ENCODE results near the gene NAB2. TPM values are rescaled to one million over a fixed set of nuclear protein-coding genes. Genes with fewer than 3 reads are reported as not detected.

NAB2 gene
- total RNA-seq, 1 donor from 2014 or later, result 14.0 TPM

- Mint-ChIP-seq H3K4me3 (ENCODE audit: unreplicated experiment) (peak overlapping the region; percentile 42), H3K36me3 (ENCODE audit: low read depth, unreplicated experiment) (no peaks in the 10 kb centered on the region), H3K27ac (ENCODE audit: unreplicated experiment) (no peak overlapping the region), H3K27me3 (ENCODE audit: unreplicated experiment) (peaks cover 1% of the 10 kb centered on the region), H3K9me3 (ENCODE audit: unreplicated experiment) (no peaks in the 10 kb centered on the region), H3K4me1 (ENCODE audit: unreplicated experiment) (peaks cover 7% of the 10 kb centered on the region)
- DNase-seq (ENCODE audit: low spot score), result no peak
- no peak for TF ChIP-seq CTCF (IDR thresholded peaks at IDR 0.05; ENCODE audit: unreplicated experiment)
Measured at GRCh38 chr12:57079821-57080220, 9.1 kb upstream of the NAB2 start.

GRCh38 chr12:57080855-57081254, 8.1 kb upstream of the NAB2 start:
- DNase-seq (ENCODE audit: low spot score), result no peak
- Mint-ChIP-seq H3K27me3 (ENCODE audit: unreplicated experiment) (peaks cover 5% of the 10 kb centered on the region), H3K4me3 (ENCODE audit: unreplicated experiment) (no peak overlapping the region), H3K27ac (ENCODE audit: unreplicated experiment) (peak overlapping the region; percentile 36), H3K36me3 (ENCODE audit: low read depth, unreplicated experiment) (no peaks in the 10 kb centered on the region), H3K9me3 (ENCODE audit: unreplicated experiment) (no peaks in the 10 kb centered on the region), H3K4me1 (ENCODE audit: unreplicated experiment) (peaks cover 9% of the 10 kb centered on the region)
- TF ChIP-seq CTCF (IDR thresholded peaks at IDR 0.05; ENCODE audit: unreplicated experiment), result no peak

GRCh38 chr12:57085999-57086492, 2.9 kb upstream of the NAB2 start:
- peak overlapping the region; percentile 93 for H3K27ac Mint-ChIP-seq (ENCODE audit: unreplicated experiment)
- no peaks in the 10 kb centered on the region for H3K9me3 Mint-ChIP-seq (ENCODE audit: unreplicated experiment)
- TF ChIP-seq CTCF (IDR thresholded peaks at IDR 0.05; ENCODE audit: unreplicated experiment), result no peak
- peak overlapping the region; percentile 95 for H3K4me3 Mint-ChIP-seq (ENCODE audit: unreplicated experiment)
- peaks cover 27% of the 10 kb centered on the region for H3K4me1 Mint-ChIP-seq (ENCODE audit: unreplicated experiment)
- peaks cover 25% of the 10 kb centered on the region for H3K27me3 Mint-ChIP-seq (ENCODE audit: unreplicated experiment)
- H3K36me3 Mint-ChIP-seq (ENCODE audit: low read depth, unreplicated experiment), result peaks cover 14% of the 10 kb centered on the region
- DNase-seq (ENCODE audit: low spot score), result no peak

GRCh38 chr12:57086493-57087009, 2.4 kb upstream of the NAB2 start:
- Mint-ChIP-seq H3K27me3 (ENCODE audit: unreplicated experiment) (peaks cover 28% of the 10 kb centered on the region), H3K27ac (ENCODE audit: unreplicated experiment) (peak overlapping the region; percentile 93), H3K4me1 (ENCODE audit: unreplicated experiment) (peaks cover 27% of the 10 kb centered on the region), H3K4me3 (ENCODE audit: unreplicated experiment) (peak overlapping the region; percentile 95), H3K36me3 (ENCODE audit: low read depth, unreplicated experiment) (peaks cover 14% of the 10 kb centered on the region), H3K9me3 (ENCODE audit: unreplicated experiment) (no peaks in the 10 kb centered on the region)
- TF ChIP-seq CTCF (IDR thresholded peaks at IDR 0.05; ENCODE audit: unreplicated experiment), result no peak
- peak; percentile 55 for DNase-seq (ENCODE audit: low spot score)

- no peaks in the 10 kb centered on the region for H3K9me3 Mint-ChIP-seq (ENCODE audit: unreplicated experiment)
- TF ChIP-seq CTCF (IDR thresholded peaks at IDR 0.05; ENCODE audit: unreplicated experiment), result no peak
- peaks cover 29% of the 10 kb centered on the region for H3K27me3 Mint-ChIP-seq (ENCODE audit: unreplicated experiment)
- H3K36me3 Mint-ChIP-seq (ENCODE audit: low read depth, unreplicated experiment), result peaks cover 14% of the 10 kb centered on the region
- DNase-seq (ENCODE audit: low spot score), result peak; percentile 42
- peak overlapping the region; percentile 93 for H3K27ac Mint-ChIP-seq (ENCODE audit: unreplicated experiment)
- peak overlapping the region; percentile 95 for H3K4me3 Mint-ChIP-seq (ENCODE audit: unreplicated experiment)
- H3K4me1 Mint-ChIP-seq (ENCODE audit: unreplicated experiment), result peaks cover 27% of the 10 kb centered on the region
Measured at GRCh38 chr12:57087010-57087690, 1.8 kb upstream of the NAB2 start.

All from endothelial cell (in vitro differentiated cells).